HS-27A (cell line): ENCODE data around the gene AKAP13.
"Not testable (repeated sequence)": the region's sequence is repeated elsewhere in the genome, so short reads cannot be mapped to it uniquely, and the experiment has no call there.

ENCODE experiments used
- DNase-seq: peaks from one replicate; pipeline ENCODE4 v3.0.0-alpha.2; 2012; ENCODE audit warnings: low read depth, missing footprints

Gene AKAP13

GRCh38 chr15:85625166-85625830 lies 244.9 kb downstream of the AKAP13 start:
- DNase-seq, result no peak

GRCh38 chr15:85625856-85626255 lies 245.5 kb downstream of the AKAP13 start:
- DNase-seq, result no peak

- no peak for DNase-seq
These were observed 247.0 kb downstream of the AKAP13 start for GRCh38 chr15:85627213-85627935.

GRCh38 chr15:85630311-85630710 lies 249.9 kb downstream of the AKAP13 start:
- DNase-seq, result no peak

- DNase-seq, result no peak
These were observed 250.6 kb downstream of the AKAP13 start for GRCh38 chr15:85631018-85631417.

GRCh38 chr15:85632014-85632413 lies 251.6 kb downstream of the AKAP13 start:
- DNase-seq, result no peak

GRCh38 chr15:85633859-85634258 lies 253.5 kb downstream of the AKAP13 start:
- no peak for DNase-seq

GRCh38 chr15:85636351-85636750 lies 255.9 kb downstream of the AKAP13 start:
- DNase-seq, result no peak

- no peak for DNase-seq
These were observed 259.5 kb downstream of the AKAP13 start for GRCh38 chr15:85639752-85640381.

- no peak for DNase-seq
These were observed 261.8 kb downstream of the AKAP13 start for GRCh38 chr15:85642065-85642692.

- DNase-seq, result no peak
These were observed 262.3 kb downstream of the AKAP13 start for GRCh38 chr15:85642693-85643066.

GRCh38 chr15:85646538-85647091 lies 266.2 kb downstream of the AKAP13 start:
- DNase-seq, result no peak

GRCh38 chr15:85649372-85649771 lies 269.0 kb downstream of the AKAP13 start:
- DNase-seq, result no peak

- DNase-seq, result no peak
These were observed 271.1 kb downstream of the AKAP13 start for GRCh38 chr15:85651548-85651947.

GRCh38 chr15:85652457-85652856 lies 272.1 kb downstream of the AKAP13 start:
- no peak for DNase-seq

- no peak for DNase-seq
These were observed 276.7 kb downstream of the AKAP13 start for GRCh38 chr15:85657132-85657531.

- DNase-seq, result no peak
These were observed 278.4 kb downstream of the AKAP13 start for GRCh38 chr15:85658816-85659215.

- no peak for DNase-seq
These were observed 281.5 kb downstream of the AKAP13 start for GRCh38 chr15:85661859-85662258.

- not testable (repeated sequence) for DNase-seq
These were observed 285.3 kb downstream of the AKAP13 start for GRCh38 chr15:85665677-85666076.

- peak; percentile 83 for DNase-seq
These were observed 287.4 kb downstream of the AKAP13 start for GRCh38 chr15:85667491-85668424.

GRCh38 chr15:85671156-85671555 lies 290.8 kb downstream of the AKAP13 start:
- no peak for DNase-seq
